ENCODE results near the gene ASPG. TPM values are rescaled to one million over a fixed set of nuclear protein-coding genes. Genes with fewer than 3 reads are reported as not detected.
A peak's percentile ranks its signal among the peaks of the same experiment; 100 is the strongest.
"Not testable (repeated sequence)": the region's sequence is repeated elsewhere in the genome, so short reads cannot be mapped to it uniquely, and the experiment has no call there.

ASPG gene
- total RNA-seq, 1 donor from 2014 or later: 1.2 TPM

DNA sequence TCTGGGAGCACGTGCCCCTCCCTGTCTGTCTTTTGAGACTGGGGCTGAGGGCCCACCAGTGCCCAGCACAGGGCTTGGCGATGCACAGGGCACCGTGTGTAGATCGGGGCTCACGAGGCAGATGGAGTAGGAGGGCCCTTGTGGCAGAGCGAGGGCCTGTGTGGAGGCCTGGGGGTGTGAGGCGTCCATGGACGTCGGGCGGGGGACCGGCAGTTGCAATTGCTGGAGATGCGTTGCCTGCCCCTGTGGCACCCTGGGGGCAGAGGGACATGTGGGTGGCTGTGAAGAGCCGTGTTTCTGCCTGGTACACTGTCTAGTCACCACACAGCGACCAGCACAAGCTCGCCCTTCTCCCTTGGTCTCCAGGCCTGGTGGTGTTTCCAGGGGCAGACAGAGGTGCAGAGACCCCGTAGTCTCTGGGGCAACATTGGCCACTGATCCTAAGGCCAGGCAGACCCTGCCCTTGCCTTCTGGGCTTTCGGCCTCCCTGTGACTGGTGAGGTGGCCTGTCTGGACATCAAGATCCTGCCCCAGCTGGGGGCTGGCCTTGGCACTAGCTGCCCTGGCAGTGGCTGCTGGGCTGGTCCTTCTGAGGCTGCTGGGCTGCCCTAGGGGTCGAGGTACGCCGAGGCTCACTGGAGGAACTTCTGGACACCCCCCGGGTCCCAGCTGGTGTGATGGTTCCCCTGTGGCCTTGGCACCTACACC, 67.3 kb downstream of the ASPG start:
- Mint-ChIP-seq H3K36me3 (ENCODE audit: low read depth, unreplicated experiment) (peaks cover 11% of the 10 kb centered on the region), H3K27me3 (ENCODE audit: unreplicated experiment) (peaks cover 5% of the 10 kb centered on the region), H3K4me3 (ENCODE audit: unreplicated experiment) (no peak overlapping the region), H3K9me3 (ENCODE audit: unreplicated experiment) (no peaks in the 10 kb centered on the region), H3K4me1 (ENCODE audit: unreplicated experiment) (peaks cover 6% of the 10 kb centered on the region), H3K27ac (ENCODE audit: unreplicated experiment) (no peak overlapping the region)
- TF ChIP-seq, protein P1, sequence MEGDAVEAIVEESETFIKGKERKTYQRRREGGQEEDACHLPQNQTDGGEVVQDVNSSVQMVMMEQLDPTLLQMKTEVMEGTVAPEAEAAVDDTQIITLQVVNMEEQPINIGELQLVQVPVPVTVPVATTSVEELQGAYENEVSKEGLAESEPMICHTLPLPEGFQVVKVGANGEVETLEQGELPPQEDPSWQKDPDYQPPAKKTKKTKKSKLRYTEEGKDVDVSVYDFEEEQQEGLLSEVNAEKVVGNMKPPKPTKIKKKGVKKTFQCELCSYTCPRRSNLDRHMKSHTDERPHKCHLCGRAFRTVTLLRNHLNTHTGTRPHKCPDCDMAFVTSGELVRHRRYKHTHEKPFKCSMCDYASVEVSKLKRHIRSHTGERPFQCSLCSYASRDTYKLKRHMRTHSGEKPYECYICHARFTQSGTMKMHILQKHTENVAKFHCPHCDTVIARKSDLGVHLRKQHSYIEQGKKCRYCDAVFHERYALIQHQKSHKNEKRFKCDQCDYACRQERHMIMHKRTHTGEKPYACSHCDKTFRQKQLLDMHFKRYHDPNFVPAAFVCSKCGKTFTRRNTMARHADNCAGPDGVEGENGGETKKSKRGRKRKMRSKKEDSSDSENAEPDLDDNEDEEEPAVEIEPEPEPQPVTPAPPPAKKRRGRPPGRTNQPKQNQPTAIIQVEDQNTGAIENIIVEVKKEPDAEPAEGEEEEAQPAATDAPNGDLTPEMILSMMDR (IDR thresholded peaks at IDR 0.05; ENCODE audit: unreplicated experiment): no peak
- no peak for DNase-seq (ENCODE audit: low spot score)

DNA sequence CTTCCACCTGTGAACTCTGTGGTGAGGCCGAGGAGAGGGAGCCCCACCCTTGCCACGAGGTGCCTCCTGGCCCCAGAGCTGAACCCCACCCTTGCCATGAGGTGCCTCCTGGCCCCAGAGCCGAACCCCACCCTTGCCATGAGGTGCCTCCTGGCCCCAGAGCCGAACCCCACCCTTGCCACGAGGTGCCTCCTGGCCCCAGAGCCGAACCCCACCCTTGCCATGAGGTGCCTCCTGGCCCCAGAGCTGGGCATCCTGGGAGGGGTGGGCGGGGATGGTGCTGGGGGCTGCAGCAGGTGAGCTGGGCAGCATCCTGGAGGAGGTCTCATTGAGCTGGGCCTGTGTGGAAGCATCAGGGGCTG, 67.9 kb downstream of the ASPG start:
- H3K27me3 Mint-ChIP-seq (ENCODE audit: unreplicated experiment); DNase-seq (ENCODE audit: low spot score); H3K27ac Mint-ChIP-seq (ENCODE audit: unreplicated experiment); H3K4me3 Mint-ChIP-seq (ENCODE audit: unreplicated experiment); H3K4me1 Mint-ChIP-seq (ENCODE audit: unreplicated experiment); H3K9me3 Mint-ChIP-seq (ENCODE audit: unreplicated experiment): not testable (repeated sequence)
- H3K36me3 Mint-ChIP-seq (ENCODE audit: low read depth, unreplicated experiment): peaks cover 11% of the 10 kb centered on the region

DNA sequence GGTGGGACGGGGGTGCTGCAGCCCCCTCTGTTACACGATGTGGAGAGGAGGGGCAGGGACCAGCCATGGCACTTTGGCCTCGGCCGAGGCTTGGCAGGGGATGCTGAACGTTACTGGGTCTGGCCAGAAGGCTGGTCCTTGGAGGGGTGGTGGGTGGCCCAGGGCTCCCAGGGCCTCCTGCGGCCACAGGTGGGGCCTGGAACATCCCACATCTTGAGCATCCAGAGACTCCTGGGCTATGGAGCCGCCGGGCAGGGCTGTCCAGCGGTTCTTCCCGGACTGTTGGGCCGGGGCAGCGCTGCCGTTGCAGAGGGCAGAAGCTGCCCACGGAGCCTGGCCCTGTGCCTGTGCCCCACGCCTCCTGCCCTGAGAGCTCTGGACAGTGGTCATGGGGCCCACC, 68.7 kb downstream of the ASPG start:
- Mint-ChIP-seq H3K36me3 (ENCODE audit: low read depth, unreplicated experiment) (peaks cover 11% of the 10 kb centered on the region), H3K9me3 (ENCODE audit: unreplicated experiment) (no peaks in the 10 kb centered on the region), H3K4me3 (ENCODE audit: unreplicated experiment) (no peak overlapping the region), H3K27me3 (ENCODE audit: unreplicated experiment) (peaks cover 2% of the 10 kb centered on the region), H3K4me1 (ENCODE audit: unreplicated experiment) (no peaks in the 10 kb centered on the region), H3K27ac (ENCODE audit: unreplicated experiment) (no peak overlapping the region)
- TF ChIP-seq, protein P1 (IDR thresholded peaks at IDR 0.05; ENCODE audit: unreplicated experiment): no peak
- no peak for DNase-seq (ENCODE audit: low spot score)

DNA sequence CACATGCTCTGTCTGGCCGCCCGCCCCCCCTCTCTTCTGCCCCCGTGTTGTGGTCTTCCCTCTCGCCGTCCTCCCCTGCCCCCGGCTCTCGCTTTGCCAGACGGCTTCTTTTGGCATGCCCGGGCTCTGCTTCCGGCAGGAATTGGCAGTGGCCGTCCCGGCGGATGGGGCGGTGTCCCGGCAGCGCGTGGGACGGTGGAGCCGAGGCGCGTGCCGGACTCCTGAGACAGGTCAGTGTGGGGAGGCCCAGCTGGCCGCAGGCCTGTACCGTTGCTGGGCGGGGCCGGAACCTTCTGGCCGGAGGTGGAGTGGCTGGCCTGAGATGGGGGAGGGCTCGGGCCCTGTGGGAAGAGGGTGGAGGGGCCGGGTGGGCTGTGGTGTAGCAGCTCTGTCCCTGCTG, 70.0 kb downstream of the ASPG start:
- Mint-ChIP-seq H3K36me3 (ENCODE audit: low read depth, unreplicated experiment) (peaks cover 11% of the 10 kb centered on the region), H3K9me3 (ENCODE audit: unreplicated experiment) (no peaks in the 10 kb centered on the region), H3K27me3 (ENCODE audit: unreplicated experiment) (peaks cover 4% of the 10 kb centered on the region), H3K4me1 (ENCODE audit: unreplicated experiment) (no peaks in the 10 kb centered on the region), H3K27ac (ENCODE audit: unreplicated experiment) (no peak overlapping the region), H3K4me3 (ENCODE audit: unreplicated experiment) (no peak overlapping the region)
- DNase-seq (ENCODE audit: low spot score): no peak
- TF ChIP-seq, protein P1 (IDR thresholded peaks at IDR 0.05; ENCODE audit: unreplicated experiment): no peak

DNA sequence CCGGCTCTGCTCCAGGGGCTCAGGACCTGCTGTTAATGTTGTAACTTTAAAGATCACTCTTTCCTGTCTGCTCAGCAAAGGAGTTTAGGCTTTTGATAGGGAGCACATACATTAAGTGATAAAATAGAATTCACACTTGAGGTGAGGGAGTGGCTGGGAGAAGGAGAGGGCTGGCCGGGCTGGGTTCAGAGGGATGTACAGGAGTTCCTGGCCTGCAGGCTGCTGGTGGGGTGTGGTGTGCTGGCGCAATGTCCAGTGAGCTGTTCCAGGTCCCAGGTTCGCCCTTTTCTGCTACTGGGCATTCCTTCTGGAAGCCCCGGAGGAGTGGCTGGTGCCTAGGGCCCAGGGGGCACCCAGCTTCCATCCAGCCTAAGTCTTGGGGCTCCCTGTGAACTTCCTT, 70.6 kb downstream of the ASPG start:
- H3K4me1 Mint-ChIP-seq (ENCODE audit: unreplicated experiment): no peaks in the 10 kb centered on the region
- no peak for DNase-seq (ENCODE audit: low spot score)
- peaks cover 11% of the 10 kb centered on the region for H3K36me3 Mint-ChIP-seq (ENCODE audit: low read depth, unreplicated experiment)
- H3K27me3 Mint-ChIP-seq (ENCODE audit: unreplicated experiment): peaks cover 5% of the 10 kb centered on the region
- H3K27ac Mint-ChIP-seq (ENCODE audit: unreplicated experiment): no peak overlapping the region
- H3K4me3 Mint-ChIP-seq (ENCODE audit: unreplicated experiment): peak overlapping the region; percentile 40
- TF ChIP-seq, protein P1 (IDR thresholded peaks at IDR 0.05; ENCODE audit: unreplicated experiment): no peak
- H3K9me3 Mint-ChIP-seq (ENCODE audit: unreplicated experiment): no peaks in the 10 kb centered on the region

Data from endothelial cell (in vitro differentiated cells).